GM21381 (cell line): Measurements from ENCODE around the gene STK16.

ENCODE experiments used
- ATAC-seq: cut with Tn5 transposase; IDR thresholded peaks from one replicate; pipeline ENCODE4 v1.9.1; 2021; ENCODE audit warnings: mild to moderate bottlenecking, moderate library complexity; ENCODE audit not compliant: unreplicated experiment

STK16 gene

GRCh38 chr2:219268294-219268693, 23.0 kb downstream of the STK16 start:
- ATAC-seq: no peak

GRCh38 chr2:219269362-219270054, 24.2 kb downstream of the STK16 start:
- no peak for ATAC-seq

- no peak for ATAC-seq
These were observed 24.7 kb downstream of the STK16 start for GRCh38 chr2:219270055-219270372.

GRCh38 chr2:219271021-219271420, 25.7 kb downstream of the STK16 start:
- ATAC-seq: no peak

- no peak for ATAC-seq
These were observed 27.1 kb downstream of the STK16 start for GRCh38 chr2:219272356-219272755.

- no peak for ATAC-seq
These were observed 27.7 kb downstream of the STK16 start for GRCh38 chr2:219272995-219273394.

GRCh38 chr2:219273937-219274336, 28.7 kb downstream of the STK16 start:
- no peak for ATAC-seq

- ATAC-seq: no peak
These were observed 29.2 kb downstream of the STK16 start for GRCh38 chr2:219274361-219274921.

GRCh38 chr2:219277703-219278654, 32.7 kb downstream of the STK16 start:
- ATAC-seq: peak; percentile 18

- ATAC-seq: no peak
These were observed 33.4 kb downstream of the STK16 start for GRCh38 chr2:219278655-219279150.

- peak; percentile 83 for ATAC-seq
These were observed 34.1 kb downstream of the STK16 start, which contains the start of gene DNAJB2 for GRCh38 chr2:219279151-219279915. Gene DNAJB2, plus strand, starts transcription at chr2:219279366. Its CDS starts 468 bp downstream, at chr2:219279834.

- no peak for ATAC-seq
These were observed 34.7 kb downstream of the STK16 start for GRCh38 chr2:219279916-219280516.

GRCh38 chr2:219280651-219281050, 35.4 kb downstream of the STK16 start:
- ATAC-seq: no peak

- ATAC-seq: no peak
These were observed 36.3 kb downstream of the STK16 start for GRCh38 chr2:219281588-219281987.

GRCh38 chr2:219282375-219282774, 37.1 kb downstream of the STK16 start:
- ATAC-seq: no peak

- ATAC-seq: no peak
These were observed 37.8 kb downstream of the STK16 start for GRCh38 chr2:219282943-219283581.

GRCh38 chr2:219284501-219285372, 39.5 kb downstream of the STK16 start:
- no peak for ATAC-seq

- no peak for ATAC-seq
These were observed 40.1 kb downstream of the STK16 start for GRCh38 chr2:219285373-219285735.

- ATAC-seq: no peak
These were observed 40.7 kb downstream of the STK16 start for GRCh38 chr2:219285894-219286425.
